Nucleus accumbens (tissue), 56 donors: ENCODE results near the gene AURKAIP1.

Source experiments
- DNase-seq, 56 donors: peaks; one replicate each; lab custom pipeline; 2025; lab: John Stamatoyannopoulos, UW

AURKAIP1 gene

DNA sequence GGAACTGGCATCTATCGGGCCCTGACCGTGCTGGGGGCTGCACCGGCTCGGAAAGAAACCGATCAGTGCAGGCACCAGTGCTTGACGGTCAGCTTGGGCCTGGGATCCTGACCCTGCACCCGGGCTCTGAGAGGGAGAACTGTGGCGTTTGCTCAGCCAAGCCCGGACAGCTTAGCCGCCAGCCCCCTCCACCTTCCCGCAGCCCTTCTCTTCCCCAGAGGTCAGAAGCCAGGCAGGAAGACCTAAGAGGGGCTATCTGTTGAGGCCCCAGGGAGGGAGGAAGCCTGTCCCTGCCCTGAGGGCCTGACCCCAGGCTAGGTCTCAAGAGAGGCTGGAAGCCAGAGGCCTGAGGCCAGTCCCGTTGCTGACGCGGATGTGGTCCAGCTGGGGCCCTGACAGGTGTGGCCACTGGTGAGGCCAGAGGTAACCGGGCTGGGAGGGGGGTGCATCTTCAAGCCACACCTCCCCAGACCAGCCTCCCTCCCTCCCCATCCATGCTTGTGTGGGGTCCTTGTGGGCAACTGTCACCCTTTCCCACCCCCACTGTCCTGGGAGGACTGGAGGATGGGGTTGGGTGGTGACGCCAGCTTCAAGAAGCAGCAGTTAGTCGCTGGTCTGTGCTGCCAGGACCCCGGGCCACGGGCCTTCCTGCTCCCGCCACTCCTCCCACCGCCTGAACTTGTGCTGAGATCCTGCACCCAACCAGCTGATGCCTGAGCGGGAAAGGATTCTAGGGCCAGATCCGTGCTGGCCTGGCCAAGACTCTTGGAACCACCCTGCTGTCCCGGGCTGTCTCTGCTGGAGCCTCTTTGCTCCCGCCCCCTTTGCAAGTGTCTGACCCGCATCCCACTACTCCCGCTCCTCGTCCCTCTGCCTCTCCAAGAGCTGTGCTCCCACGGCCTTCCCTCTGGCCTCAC lies 23.2 kb downstream of the AURKAIP1 start:
- DNase-seq, result no peak

DNA sequence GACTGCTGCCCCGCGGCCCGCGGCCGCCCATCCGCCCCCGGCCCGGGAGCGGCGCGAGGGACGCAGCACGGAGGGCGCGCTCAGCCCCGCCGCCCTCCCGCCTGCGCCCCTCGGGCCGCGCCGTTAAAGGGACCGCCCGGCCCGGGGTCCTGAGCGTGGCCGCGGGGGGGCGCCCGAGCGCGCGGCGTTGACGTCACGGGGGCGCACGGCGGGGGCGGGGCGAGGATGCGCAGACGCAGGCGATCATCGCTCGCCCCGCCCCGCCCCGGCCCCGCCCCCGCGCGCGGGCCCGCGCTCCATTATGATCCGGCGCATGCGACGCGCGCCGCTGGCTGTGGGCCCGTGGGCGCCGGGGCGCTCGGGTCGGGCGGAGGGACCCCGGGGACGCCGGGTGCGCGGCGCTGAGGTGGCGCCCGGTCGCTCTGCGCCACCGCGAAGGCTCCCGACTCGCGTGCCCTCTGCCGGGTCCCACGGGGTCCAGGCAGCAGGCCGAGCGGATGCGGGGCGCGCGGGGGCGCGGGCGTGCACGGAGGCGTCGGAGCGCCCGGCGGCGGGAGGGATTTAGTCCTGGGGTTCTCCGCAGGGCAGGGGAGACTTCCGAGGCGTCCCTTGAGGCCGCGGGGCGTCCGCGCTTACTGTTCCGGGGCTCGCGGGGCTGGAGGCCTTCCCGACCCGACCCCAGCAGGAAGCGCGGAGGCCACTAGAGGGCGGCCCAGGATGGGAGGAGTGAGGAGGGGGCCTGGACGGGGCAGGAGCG lies 25.6 kb downstream of the AURKAIP1 start, which contains the start of gene DVL1:
Gene DVL1 (minus strand): TSS at position 163 of the 757 bp plus-strand sequence. CDS start 353 bp downstream, outside the sequence.
- peak in 41 of 56 donors; percentile 33 to 81 (median 60) for DNase-seq

DNA sequence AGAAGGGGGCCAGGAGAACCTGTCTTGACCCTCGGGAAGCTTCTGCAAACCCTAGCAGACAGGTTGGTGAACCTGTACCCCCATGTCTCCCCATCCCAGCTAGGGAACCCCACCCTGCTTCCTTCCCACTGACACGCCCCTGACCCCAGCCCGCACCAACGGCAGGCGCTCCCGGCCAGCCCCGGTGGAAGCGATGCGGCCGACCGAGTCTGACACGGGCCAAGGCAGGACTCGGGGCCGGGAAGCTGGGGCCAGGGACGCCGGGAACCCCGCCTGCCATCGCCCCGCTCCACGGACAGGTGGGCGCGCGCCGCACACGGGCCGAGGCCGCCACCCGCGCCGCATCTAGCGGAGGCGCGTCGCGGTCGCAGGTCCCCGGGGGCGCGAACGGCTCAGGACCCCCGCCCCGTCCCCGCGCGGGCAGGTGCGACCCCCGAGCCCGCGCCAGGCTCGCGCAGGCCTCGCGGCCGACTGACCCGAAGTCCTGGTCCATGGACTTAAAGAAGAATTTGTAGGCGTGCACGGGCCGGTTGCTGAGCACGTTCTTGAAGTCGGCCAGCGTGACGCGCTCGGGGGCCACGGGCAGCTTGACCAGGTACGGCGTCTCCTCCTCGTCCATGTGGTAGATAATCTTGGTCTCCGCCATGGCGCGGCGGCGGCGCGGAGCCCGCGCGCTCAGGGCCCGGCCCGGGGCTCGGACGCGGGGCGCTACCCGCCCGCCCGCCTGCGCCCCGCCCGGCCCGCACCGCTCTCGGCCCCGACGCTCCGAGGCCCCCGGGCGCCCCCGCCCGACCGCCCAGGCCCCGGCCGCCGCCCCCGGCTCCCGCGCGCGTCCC lies 26.4 kb downstream of the AURKAIP1 start:
- DNase-seq, result peak in 5 of 56 donors; percentile 40 to 57 (median 49)

DNA sequence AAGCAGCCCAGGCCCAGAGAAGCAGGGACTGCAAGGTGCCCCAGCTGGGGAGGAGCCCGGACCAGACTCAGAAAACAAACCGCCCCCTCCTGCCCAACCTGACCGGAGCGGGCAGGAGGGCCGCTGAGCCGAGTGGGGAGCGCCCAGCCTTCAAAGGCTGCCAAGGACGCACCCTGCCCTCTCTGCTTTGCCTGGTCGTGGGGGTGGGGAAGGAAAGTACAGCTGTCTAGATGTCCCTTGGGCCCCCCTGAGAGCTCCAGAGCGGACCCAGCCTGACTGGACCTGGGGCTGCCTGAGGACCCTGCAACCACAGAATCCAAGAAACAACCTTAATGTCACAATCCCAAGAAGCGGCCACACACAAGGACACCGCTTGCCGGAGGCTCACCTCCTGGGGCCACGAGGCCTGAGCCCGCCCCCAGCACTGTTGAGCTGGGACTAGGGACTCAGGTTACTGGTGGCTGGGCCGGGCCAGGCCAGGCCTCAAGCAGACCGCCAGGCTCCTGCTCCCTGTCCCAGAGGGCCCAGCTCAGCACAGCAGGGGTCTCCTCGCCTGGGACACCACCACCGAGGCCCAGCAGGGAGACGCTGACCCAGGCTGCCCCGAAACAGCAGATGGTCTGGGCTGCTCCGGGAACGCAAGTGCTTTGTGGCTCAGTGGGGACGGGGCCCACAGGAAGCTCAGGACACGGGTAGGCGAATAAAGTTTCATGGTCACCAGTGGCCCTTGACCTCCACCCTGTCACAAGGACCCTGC lies 27.2 kb downstream of the AURKAIP1 start:
- no peak for DNase-seq

DNA sequence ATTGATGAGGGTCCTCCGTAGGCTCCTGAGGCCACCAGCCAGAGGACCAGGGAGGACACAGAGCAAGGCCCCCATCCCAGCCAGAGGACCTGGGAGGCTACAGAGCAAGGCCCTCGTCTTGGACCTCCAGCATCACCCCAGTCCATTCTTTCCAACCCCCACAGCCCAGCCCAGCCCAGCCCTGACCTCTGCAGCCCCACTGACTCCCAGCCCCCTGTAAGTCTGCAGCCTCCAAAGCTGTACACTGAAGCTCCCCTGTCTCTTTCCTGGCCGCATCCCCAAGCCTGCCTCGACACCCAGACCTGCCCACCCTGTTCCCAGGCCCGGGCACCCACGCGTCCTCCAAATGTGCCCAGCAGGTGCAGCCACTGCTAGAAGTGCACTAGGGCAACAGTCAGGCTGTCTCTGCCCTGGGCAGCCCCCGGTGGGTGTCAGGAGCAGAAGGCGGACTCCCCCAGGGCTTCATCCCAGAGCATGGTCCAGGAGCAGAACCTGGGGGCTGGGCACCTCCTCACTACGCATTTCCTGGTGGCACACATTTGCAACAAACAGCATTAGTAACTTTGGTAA lies 27.9 kb downstream of the AURKAIP1 start:
- DNase-seq, result no peak

DNA sequence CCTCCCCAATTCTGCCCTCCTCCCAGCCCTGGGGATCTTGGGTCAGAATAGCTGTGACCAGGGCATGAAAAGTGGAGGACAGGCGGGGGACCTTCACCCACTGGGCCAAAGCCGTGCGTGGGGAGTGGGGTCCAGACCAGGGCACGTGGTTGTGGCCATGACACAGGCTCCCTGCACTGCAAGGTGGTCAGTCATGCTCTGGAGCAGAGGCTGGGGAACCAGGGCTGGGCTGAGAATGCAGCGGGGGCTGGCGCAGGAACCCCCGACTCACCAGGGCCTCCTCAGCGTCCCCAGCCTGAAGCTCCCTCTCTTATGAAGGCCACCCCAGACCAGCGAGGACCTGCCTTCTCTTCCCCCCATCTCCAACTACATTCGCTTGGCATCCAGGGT lies 28.5 kb downstream of the AURKAIP1 start:
- DNase-seq, result no peak

DNA sequence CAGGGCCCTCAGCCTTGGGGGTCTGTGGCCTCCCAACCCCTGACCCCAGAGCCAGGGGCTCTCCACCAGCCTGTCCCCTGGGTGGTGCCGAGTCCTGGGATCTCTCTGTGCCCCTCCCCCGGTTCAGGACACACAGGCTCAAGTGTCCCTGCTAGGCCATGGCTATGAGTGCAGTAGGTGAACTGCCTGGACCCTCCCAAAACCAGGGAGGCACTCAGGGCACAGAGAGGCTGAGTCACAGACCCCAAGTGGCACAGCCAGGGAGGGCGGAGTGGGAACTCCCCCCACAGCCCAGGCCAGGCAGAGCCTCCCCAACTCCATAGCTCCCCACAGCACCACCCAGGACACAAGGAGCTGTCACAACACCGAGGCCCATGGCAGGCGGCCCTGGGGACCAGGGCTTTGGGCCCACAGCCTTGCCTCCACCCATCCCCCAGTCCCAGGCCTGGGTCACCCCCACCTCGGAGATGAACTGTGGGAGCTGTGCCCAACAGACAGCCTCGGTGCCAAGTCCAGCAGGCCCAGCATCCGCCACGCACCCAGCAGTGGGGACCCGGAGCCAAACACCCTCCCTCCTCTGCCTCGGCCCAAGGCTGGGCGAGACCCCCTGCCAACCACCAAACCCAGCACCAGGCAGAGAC lies 29.0 kb downstream of the AURKAIP1 start:
- peak in 12 of 56 donors; percentile 4 to 44 (median 24) for DNase-seq

DNA sequence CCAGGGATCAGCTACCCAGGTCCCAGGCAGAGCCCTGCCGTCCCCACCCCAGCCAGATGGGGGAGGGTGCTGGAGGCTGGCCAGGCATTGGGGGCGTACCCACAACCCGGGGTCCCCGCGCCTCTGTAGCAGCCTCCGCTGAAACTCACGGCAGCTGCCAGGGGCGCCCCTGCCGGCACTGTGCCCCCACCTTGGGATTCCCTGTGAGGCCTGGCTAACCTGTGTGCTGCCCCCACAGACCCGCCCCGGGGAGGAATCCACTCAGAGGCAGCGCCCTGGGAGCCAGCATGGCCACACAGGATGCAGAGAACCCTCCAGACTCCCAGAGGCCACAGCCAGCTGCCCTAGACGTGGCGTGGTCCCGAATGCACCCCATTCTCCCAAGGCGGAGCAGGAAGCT lies 29.6 kb downstream of the AURKAIP1 start:
- DNase-seq, result no peak

DNA sequence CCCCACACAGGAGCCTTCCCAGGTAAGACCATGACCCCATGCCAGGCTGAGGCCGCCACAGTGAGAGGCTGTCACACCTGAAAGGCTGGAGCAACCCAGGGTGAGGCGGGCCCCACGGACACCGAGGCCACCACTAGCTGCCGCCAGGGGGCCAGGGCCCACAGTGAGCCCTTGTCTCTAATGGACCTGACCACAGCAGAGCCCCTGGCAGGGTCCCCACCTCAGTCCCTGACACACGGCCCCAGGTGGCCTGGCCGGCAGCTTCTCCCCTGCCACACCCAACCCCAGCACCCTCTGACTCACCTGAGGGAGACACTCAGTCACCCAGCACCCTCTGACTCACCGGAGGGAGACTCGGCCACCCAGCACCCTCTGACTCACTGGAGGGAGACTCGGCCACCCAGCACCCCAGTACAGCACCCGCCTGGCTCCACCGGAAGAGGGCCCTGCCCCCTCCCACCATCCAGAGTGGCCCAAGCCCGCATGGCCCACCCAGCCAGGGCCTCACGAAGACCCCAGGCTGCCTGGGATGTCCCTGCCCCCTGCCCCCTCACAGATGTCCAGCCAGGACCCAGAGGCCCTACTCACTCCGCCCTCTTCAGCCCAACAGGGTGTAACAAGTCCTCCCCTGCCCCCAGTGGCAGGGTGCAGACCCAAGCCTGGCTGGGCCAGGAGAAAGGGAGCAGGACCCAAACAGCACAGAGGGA lies 30.2 kb downstream of the AURKAIP1 start:
- DNase-seq, result peak in 1 of 56 donors; percentile 28

DNA sequence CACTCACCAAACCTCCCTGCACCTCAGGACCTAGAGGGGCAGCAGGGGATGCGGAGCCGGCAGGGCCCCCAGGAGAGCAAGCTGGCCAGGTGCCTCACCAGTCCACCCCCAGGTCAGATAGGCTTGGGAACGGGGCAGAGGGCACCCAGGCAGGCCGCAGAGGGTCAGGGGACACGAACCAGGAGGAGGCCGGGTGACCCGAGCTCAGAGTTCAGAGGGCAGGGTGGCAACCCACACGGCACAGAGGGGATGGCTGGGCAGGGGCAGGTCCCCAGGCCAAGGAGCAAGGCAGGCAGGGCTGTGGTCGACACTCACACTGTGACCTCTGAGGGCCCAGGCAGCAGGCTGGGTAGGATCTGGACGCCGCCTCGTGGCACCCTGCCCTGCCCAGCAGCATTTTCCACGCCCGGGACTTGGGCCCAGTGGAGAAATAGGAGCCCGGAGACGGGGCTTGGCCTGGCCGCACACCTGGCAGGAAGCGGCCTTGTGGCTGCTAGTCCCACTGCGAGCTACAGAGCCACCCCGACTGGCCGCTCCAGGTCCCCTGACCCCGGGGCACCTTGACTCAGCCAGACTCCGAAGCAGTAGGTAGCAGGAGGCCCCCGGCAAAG lies 31.1 kb downstream of the AURKAIP1 start:
- no peak for DNase-seq

DNA sequence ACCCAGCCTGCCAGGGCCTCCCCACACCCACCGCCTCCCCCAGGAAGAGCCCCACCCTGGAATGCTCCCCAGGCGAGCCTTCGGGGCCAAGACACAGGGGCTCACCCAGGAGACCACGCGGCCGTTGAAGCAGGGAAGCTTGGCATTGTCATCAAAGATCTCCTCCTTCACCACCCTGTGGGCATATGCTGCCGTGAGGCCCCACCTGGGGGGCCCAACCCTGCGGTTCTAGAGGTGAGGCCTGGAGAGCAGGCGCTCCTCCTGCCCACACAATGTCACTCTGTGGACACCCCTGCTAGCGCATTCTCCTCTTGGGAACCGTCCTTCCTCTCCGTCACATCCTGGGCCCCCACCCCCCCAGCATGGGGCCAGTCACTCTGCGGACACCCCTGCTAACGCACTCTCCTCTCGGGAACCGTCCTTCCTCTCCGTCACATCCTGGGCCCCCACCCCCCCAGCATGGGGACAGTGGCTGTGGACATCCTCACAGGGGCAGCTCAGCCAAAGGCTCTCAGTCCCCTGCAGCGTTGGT lies 32.4 kb downstream of the AURKAIP1 start:
- DNase-seq, result no peak

DNA sequence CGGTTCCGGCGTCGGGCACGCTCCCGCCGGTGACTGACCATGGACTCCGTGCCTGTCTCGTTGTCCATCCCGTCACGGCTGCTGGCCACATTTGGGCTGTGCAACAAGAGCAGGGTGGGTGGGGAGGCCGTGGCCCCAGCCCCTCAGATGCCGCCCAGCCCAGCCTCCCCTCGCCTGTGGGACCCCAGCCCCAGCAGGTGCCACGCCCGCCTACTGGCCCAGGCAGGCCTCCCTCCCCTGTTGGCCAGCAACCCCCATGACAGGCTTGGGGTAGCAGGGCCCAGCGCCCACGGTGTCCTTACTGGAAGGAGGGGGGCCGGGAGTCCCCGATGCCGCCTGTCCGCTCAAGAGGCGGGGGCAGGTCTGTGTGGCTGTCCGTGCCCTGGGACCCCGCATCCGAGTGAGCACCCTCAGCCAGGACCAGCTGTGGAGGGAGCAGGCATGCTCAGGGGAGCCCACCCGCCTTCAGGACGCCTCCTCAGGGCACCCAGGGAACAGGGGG lies 32.9 kb downstream of the AURKAIP1 start:
- DNase-seq, result no peak

DNA sequence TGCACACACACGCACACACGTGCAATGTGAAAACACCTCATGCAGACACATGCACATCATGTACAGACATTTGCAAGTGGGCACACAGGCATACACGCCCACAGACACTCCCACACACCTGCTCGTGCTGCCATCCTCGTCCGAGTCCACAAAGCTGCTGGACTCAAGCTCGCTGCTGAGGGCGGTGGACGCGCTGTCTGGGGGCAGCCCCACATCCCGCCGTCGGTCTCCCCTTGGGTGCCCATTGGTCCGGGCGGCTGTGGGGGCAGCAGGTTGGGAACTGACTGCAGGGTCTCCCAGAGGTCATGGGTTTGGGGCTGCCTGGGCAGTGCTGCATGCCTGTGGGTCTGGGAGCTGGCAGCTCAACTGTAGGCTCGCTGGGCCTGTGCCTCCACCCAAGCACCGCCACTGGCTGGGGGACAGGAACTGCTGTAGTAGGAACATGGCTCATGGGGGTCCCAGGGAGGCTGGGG lies 33.4 kb downstream of the AURKAIP1 start:
- DNase-seq, result no peak

DNA sequence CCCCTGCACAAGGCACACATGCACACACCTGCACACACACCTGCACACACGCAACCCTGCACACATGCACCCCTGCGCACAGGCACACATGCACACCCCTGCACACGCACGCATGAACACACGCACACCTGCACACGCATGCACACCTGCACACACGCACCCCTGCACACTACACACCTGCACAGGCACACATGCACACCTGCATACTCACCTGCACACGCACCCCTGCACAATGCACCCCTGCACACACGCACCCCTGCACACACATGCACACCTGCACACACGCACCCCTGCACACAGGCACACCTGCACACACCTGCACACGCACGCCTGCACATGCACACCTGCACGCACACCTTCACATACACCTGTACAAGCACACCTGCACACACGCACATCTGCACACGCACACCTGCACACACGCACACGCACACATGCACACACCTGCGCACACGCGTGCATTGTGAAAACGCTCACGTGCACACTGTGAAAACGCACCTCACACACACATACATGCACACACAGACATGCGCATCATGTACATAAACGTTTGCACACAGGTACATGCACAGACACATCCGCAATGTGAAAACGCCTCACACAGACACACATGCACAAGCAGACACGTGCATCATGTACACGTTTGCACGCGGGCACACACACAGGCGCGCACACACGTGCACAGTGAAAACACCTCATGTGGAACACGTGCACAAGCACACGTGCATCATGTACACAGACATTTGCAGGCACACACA lies 34.0 kb downstream of the AURKAIP1 start:
- no peak for DNase-seq

DNA sequence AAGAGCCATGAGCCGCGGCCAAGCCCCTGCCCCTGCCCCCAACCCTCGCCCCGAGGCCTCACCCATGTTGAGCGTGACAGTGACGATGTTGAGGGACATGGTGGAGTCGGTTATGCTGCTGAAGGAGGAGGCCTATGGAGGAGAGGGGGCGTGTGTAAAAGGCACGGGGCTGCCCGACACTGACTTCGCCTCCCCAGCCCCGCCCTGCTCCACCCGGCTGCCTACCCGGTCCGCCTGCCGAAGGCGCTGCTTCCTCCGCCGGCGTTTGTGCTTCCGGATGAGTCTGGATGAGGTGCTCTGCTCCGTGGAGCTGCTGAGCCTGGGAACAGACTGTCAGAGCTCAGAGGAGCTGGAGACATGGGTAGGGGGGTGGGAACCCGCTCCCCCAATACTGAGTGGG lies 34.8 kb downstream of the AURKAIP1 start:
- peak in 11 of 56 donors; percentile 21 to 58 (median 38) for DNase-seq

DNA sequence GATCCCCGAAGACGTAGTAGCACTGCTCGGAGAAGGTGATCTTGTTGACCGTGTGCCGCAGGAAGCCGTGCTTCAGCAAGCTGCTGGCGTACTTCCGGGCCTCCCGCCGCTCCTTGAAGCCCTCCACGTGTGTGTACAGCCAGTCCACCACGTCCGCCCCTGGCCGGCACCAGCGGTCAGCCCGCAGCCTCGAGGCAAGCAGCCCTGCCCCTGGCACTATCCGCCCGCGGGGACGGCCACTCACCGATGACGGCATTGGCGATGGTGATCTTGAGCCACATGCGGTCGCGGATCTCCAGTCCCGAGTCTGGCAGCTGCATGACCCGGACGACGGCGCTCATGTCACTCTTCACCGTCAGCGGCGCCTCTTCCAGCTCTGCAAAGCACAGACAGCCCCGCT lies 36.7 kb downstream of the AURKAIP1 start:
- no peak for DNase-seq

DNA sequence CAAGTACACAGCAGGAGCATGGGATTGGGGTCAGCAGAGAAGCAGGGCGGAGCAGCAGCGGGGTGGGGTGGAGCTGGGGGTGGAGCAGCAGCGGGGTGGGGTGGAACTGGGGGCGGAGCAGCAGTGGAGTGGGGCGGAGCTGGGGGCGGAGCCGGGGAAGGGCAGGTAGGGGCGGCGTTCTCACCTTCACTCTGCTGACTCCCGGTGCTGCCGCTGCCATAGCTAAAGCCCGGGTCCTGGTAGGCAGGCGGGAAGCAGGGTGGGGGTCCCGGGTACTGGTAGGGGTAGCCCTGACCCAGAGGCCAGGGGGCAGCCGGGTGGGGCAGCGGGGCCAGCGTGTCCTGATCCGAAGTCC lies 37.2 kb downstream of the AURKAIP1 start:
- peak in 1 of 56 donors; percentile 41 for DNase-seq
